ENCODE measurements around the gene HTR4.

GRCh38 chr5:148686660-148687059 is 32.3 kb upstream of the HTR4 start:
- TF ChIP-seq, protein P1, sequence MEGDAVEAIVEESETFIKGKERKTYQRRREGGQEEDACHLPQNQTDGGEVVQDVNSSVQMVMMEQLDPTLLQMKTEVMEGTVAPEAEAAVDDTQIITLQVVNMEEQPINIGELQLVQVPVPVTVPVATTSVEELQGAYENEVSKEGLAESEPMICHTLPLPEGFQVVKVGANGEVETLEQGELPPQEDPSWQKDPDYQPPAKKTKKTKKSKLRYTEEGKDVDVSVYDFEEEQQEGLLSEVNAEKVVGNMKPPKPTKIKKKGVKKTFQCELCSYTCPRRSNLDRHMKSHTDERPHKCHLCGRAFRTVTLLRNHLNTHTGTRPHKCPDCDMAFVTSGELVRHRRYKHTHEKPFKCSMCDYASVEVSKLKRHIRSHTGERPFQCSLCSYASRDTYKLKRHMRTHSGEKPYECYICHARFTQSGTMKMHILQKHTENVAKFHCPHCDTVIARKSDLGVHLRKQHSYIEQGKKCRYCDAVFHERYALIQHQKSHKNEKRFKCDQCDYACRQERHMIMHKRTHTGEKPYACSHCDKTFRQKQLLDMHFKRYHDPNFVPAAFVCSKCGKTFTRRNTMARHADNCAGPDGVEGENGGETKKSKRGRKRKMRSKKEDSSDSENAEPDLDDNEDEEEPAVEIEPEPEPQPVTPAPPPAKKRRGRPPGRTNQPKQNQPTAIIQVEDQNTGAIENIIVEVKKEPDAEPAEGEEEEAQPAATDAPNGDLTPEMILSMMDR (IDR thresholded peaks at IDR 0.05; ENCODE audit: borderline replicate concordance, extremely low read depth, low read length, poor library complexity, severe bottlenecking) = no peak
- no peak for TF ChIP-seq EZH2 (IDR thresholded peaks at IDR 0.05; ENCODE audit: borderline replicate concordance, low read depth, low read length, severe bottlenecking)
